ENCODE data around the gene SLC35D1. TPM values are rescaled to one million over a fixed set of nuclear protein-coding genes. Genes with fewer than 3 reads are reported as not detected.

The SLC35D1 gene
- total and polyA plus RNA-seq, 2 of the 8 experiments (the other 6 are each of a cell fraction or from before 2014, with no cell fraction given) = 1.2 to 2.7 TPM

GRCh38 chr1:67100833-67101232 is 46.9 kb upstream of the SLC35D1 start:
- no peak for FAIRE-seq
- ChIA-PET POLR2A (ENCODE audit: partially characterized antibody) (no interaction called here), CTCF (ENCODE audit: partially characterized antibody) (interaction anchor here (1.1 kb wide), 1 partner anchor 18 kb away, joined by 3 read pairs; no protein-coding TSS in a partner anchor)
- no peak overlapping the region for H3K9ac ChIP-seq (replicated peaks in 1 of 4; ENCODE audit: extremely low read depth in 1 of 4, low read depth in 3 of 4, low read length in 3 of 4)
- DNase-seq (ENCODE audit: low read depth in 1 of 2, low spot score in 2 of 2) = no peak
- no peak overlapping the region for H3K14ac ChIP-seq (ENCODE audit: insufficient read length)
- H4K91ac ChIP-seq (replicated peaks; ENCODE audit: insufficient read length, low read length) = no peak overlapping the region
- no peak overlapping the region for H2BK120ac ChIP-seq (replicated peaks; ENCODE audit: low read depth, low read length)
- no peak overlapping the region for H2BK15ac ChIP-seq (ENCODE audit: low read length)
- H3K18ac ChIP-seq (ENCODE audit: extremely low read depth, low read length) = no peak overlapping the region
- H3K79me2 ChIP-seq (ENCODE audit: control insufficient read depth in 1 of 2, insufficient read depth in 2 of 2, low read length in 2 of 2) = no peaks in the 10 kb centered on the region
- H3K23me2 ChIP-seq (ENCODE audit: low read depth, low read length) = no peaks in the 10 kb centered on the region; the same call in 1 of the 2 replicates
- H2AK5ac ChIP-seq (ENCODE audit: low read depth, low read length) = no peak overlapping the region
- no peak overlapping the region for H3K23ac ChIP-seq (ENCODE audit: insufficient read length)
- H2BK20ac ChIP-seq (ENCODE audit: low read length) = no peak overlapping the region
- no peak overlapping the region for H3K4me2 ChIP-seq (ENCODE audit: insufficient read depth in 1 of 2, low read depth in 2 of 2, low read length in 2 of 2)
- no peak overlapping the region for H2AFZ ChIP-seq (ENCODE audit: low read length)
- no peak overlapping the region for H4K8ac ChIP-seq (ENCODE audit: extremely low read depth, insufficient read depth, low read length)
- H3K4ac ChIP-seq (replicated peaks; ENCODE audit: insufficient read length, low read depth, low read length) = no peak overlapping the region
- no peak overlapping the region for H3K27ac ChIP-seq (ENCODE audit: low read depth, low read length)
- no peaks in the 10 kb centered on the region for H3K9me3 ChIP-seq (ENCODE audit: insufficient read depth in 2 of 2, low read depth in 1 of 2, low read length in 1 of 2)
- 46% methylated on average over 3 of the region's 3 CpGs; no CpG with 5 or more reads in 1 of the 2 experiments for WGBS, 2 experiments (ENCODE audit: extremely low coverage in 1 of 2, insufficient coverage in 1 of 2, insufficient read length in 1 of 2, insufficient replicate concordance in 2 of 2, low coverage in 1 of 2, low lambda C conversion rate in 2 of 2, missing lambda C conversion rate in 1 of 2)
- no peak overlapping the region for H3K56ac ChIP-seq (replicated peaks; ENCODE audit: insufficient read length, low read depth, low read length)
- no peaks in the 10 kb centered on the region for H4K20me1 ChIP-seq (replicated peaks in 1 of 2; ENCODE audit: control insufficient read depth in 1 of 2, insufficient read depth in 2 of 2, low read length in 2 of 2)
- H3K4me1 ChIP-seq (replicated peaks in 1 of 4; ENCODE audit: control insufficient read depth in 3 of 4, insufficient read depth in 4 of 4, low read length in 3 of 4) = peaks cover 1 to 10% (median 7%) of the 10 kb centered on the region in 4 experiments; a peak in 6 of 7 replicates
- no peaks in the 10 kb centered on the region for H3K79me1 ChIP-seq (ENCODE audit: low read depth, low read length)
- H3K36me3 ChIP-seq (ENCODE audit: control insufficient read depth in 2 of 4, insufficient read depth in 4 of 4, low read length in 3 of 4) = no peaks in the 10 kb centered on the region
- no peak overlapping the region for H2BK12ac ChIP-seq (ENCODE audit: low read depth, low read length)
- H2BK5ac ChIP-seq (ENCODE audit: low read depth, low read length) = no peak overlapping the region
- no peaks in the 10 kb centered on the region for H3K27me3 ChIP-seq (replicated peaks in 1 of 4; ENCODE audit: control insufficient read depth in 3 of 4, extremely low read depth in 1 of 4, insufficient read depth in 3 of 4, low read length in 3 of 4)
- no peak overlapping the region for H4K5ac ChIP-seq (ENCODE audit: insufficient read length, low read depth, low read length)
- H3K4me3 ChIP-seq (ENCODE audit: extremely low read depth in 1 of 4, insufficient read depth in 2 of 4, low read depth in 3 of 4, low read length in 4 of 4) = no peak overlapping the region
- no peak for TF ChIP-seq KDM1A (IDR thresholded peaks at IDR 0.05; ENCODE audit: borderline replicate concordance, low read length)
- TF ChIP-seq SIN3A (conservative IDR thresholded peaks at IDR 0.05 in 1 of 2, IDR thresholded peaks at IDR 0.05 in 1 of 2; ENCODE audit: low read depth in 1 of 2, low read length in 2 of 2) = no peak
- no peak for TF ChIP-seq SIX5 (IDR thresholded peaks at IDR 0.05; ENCODE audit: low read depth, low read length)
- TF ChIP-seq CHD2 (IDR thresholded peaks at IDR 0.05; ENCODE audit: low read length) = no peak
- no peak for TF ChIP-seq NANOG (IDR thresholded peaks at IDR 0.05; ENCODE audit: insufficient read depth, low read depth, low read length, poor library complexity, severe bottlenecking)
- no peak for TF ChIP-seq SUZ12 (IDR thresholded peaks at IDR 0.05; ENCODE audit: low read length)
- no peak for TF ChIP-seq SRF (IDR thresholded peaks at IDR 0.05; ENCODE audit: low read depth, low read length)
- no peak for TF ChIP-seq BACH1 (IDR thresholded peaks at IDR 0.05; ENCODE audit: low read length)
- no peak for TF ChIP-seq HDAC6 (IDR thresholded peaks at IDR 0.05; ENCODE audit: low read depth, low read length)
- no peak for TF ChIP-seq GTF2F1 (IDR thresholded peaks at IDR 0.05; ENCODE audit: borderline replicate concordance, low read depth, low read length)
- TF ChIP-seq TAF1 (IDR thresholded peaks at IDR 0.05; ENCODE audit: low read depth, low read length) = no peak
- no peak for TF ChIP-seq CHD1 (IDR thresholded peaks at IDR 0.05; ENCODE audit: low read depth, low read length)
- TF ChIP-seq SP4 (IDR thresholded peaks at IDR 0.05; ENCODE audit: low read length) = no peak
- TF ChIP-seq EP300 (IDR thresholded peaks at IDR 0.05; ENCODE audit: borderline replicate concordance in 1 of 2, low read depth in 2 of 2, low read length in 2 of 2) = no peak
- TF ChIP-seq RNF2 (IDR thresholded peaks at IDR 0.05; ENCODE audit: borderline replicate concordance, low read depth, low read length, missing control alignments, poor library complexity, severe bottlenecking) = no peak
